ENCODE data around the gene MAP3K6.

- TF ChIP-seq CTCF (conservative IDR thresholded peaks at IDR 0.05) = no peak
- no peak for TF ChIP-seq EZH2 (IDR thresholded peaks at IDR 0.05; ENCODE audit: low read depth)
Measured at GRCh38 chr1:27356277-27356618, 10.5 kb downstream of the MAP3K6 start.

Data from PC-9 (cell line).